ENCODE results near the gene RFLNA.
A peak's percentile ranks its signal among the peaks of the same experiment; 100 is the strongest.

Gene RFLNA

GRCh38 chr12:124338876-124339603 lies 44.1 kb downstream of the RFLNA start:
- no peak for DNase-seq

DNA sequence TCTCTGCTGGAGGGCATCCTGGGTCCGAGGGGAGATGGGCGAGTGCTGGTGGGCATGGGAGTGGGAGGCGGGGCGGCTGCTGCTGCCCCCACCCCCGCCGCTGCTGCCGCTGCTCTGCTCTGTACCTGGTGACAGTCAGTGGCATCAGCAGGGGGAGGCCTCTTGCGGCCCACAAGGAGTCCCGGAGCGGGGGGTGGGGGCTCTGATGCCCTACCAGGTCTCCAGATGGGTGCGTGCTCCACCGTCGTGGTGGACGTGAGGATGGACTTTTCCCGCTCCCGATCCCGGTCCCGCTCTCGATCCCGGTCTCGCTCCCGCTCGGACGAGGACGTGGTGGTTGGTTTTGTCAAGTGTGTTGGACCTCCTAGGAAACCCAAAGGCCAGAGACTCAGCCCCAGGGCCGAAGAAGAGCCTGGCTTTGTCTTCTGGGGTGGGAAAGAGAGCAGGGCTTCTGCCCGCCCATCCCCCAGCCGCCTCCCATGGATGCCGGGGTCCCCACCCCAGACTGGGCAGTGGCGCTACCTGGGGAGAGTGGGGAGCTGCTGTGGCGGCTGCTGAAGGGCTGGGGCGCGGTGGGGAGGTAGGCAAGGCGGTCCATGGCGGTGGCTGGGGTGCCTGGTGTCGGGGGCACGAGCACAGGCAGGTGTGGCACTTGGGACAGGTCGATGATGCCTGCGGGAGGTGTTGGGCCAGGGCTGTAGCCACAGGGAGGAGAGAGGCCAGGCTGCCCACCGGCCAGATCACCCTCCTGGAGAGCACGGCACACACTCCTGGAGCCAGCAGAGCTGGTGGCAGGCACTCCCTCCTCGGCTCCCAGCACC lies 45.4 kb downstream of the RFLNA start:
- DNase-seq, result no peak

DNA sequence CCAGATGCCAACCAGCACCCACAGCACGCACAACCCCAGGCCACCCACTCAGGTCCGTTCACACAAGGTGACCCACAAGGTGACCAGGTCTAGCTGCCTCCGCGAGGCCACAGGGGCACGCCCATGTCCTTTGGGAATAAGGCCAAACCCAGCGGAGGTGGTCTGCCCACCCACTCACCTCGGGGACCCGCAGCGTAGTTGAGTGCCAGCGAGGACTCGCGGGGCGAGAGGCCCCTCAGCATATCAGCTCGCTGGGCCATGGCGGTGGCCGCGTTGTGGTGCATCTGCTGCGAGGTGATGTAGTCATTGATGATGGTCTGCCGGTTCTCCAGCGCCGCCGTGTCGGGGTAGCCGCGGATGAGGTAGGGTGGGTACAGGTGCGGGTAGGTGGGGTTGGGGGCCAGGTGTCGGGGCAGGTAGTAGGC lies 46.8 kb downstream of the RFLNA start:
- DNase-seq, result no peak

GRCh38 chr12:124344022-124344421 lies 49.1 kb downstream of the RFLNA start:
- no peak for DNase-seq

GRCh38 chr12:124344526-124344925 lies 49.6 kb downstream of the RFLNA start:
- no peak for DNase-seq

DNA sequence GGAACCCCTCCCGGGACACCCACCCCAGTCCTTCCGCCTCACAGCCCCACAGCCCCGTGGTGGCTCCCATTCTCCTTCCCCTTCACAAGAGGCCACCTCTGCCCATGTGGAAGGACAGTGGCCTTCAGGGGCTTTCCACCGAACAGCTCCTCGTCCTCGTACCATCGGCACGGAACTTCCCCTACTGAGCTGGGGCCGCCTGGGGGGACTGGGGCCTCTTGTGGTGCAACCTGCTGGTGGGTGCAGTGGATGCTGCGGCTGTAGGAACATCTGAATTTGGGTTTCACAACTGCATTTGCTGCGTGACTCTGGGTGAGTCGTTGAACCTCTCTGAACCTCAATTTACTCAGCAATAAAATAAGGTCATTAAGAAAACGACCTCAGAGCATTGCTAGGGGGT lies 50.9 kb downstream of the RFLNA start:
- DNase-seq, result no peak

DNA sequence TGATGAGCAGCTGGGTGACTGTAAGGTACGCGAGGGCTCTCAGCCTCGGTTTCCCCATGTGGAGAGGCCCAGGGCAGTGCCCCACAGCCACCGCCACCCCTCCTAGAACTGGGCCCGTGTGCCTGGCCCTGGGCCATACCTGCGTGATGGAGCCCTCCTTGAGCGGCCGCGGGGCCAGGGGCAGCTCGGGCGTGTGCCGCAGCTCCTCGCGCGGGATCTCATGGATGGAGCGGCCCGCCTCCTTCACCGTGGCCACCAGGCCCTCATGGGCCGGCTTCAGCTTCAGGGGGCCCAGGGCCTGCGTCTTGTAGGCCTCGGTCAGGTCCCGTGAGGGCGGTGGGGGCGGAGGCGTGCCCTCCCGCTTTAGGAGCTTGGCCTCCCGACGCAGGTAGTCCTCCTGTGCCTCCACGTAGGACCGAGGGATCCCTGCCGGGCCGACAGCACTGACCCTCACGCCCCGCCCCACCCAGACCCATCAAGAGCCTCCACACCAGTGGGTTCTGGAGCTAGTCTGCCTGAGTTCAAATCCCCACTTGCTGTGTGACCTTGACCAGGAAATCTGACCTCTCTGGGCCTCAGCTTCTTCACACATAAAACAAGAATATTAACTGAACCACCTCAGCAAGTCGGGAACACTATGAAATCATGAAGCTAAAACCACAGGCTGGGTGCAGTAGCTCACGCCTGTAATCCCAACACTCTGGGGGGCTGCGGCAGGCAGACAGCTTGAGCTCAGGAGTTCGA lies 51.7 kb downstream of the RFLNA start:
- DNase-seq, result no peak

DNA sequence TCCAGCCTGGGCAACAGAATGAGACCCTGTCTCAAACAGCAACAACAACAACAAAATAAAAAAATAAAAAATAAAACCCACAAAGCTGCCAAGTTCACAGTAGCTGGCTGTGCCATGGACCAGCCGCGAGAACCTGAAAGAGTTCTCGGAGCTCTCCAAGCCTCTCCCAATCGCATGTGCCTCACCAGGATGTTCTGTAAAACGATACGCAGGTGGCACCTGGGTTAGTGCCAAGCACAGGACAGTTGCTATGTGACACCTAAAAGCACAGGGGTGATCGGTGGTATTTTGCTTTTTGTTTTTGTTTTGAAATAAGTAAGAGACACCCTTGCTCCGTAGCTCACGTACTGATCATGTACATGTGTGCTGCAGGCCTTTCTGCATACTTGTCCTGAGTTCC lies 52.4 kb downstream of the RFLNA start:
- DNase-seq, result no peak

- no peak for DNase-seq
These were observed 53.1 kb downstream of the RFLNA start for GRCh38 chr12:124347805-124348658.

GRCh38 chr12:124348659-124349380 lies 53.9 kb downstream of the RFLNA start:
- DNase-seq, result no peak

GRCh38 chr12:124350491-124350890 lies 55.6 kb downstream of the RFLNA start:
- no peak for DNase-seq

DNA sequence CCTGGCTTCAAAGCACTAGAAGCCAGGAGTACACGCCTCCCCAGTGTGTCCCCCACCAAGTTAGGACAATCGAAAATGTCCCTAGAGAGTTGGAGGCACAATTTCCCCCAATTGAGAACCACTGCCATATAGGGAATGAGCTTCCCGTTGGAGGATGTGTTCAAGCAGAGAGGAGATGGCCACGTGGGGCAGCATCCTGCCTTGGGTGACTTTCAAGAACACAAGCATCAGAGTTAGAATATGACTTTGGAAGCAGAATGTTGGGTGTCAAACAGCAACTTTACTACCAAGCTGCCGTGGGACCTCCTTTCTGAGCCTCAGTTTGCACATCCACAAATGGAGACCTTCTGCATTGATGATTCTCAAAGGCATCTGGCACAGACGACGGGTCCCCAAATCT lies 56.5 kb downstream of the RFLNA start:
- no peak for DNase-seq

DNA sequence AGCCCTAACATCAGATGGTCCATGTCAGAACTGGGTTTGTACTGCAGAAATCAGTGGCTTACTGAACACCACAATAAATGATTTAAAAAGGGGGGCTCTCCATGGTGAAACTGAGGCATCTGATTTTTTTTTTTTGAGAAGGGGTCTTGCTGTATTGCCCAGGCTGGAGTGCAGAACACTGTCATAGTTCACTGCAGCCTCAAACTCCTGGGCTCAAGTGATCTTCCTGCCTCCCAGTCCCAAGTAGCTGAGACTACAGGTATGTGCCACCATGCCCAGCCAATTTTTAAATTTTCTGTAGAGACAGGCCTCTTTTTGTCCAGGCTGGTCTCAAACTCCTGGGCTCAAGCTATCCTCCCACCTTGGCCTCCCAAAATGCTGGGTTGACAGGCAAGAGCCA lies 57.4 kb downstream of the RFLNA start:
- DNase-seq, result no peak

- DNase-seq, result no peak
These were observed 57.9 kb downstream of the RFLNA start for GRCh38 chr12:124352839-124353238.

DNA sequence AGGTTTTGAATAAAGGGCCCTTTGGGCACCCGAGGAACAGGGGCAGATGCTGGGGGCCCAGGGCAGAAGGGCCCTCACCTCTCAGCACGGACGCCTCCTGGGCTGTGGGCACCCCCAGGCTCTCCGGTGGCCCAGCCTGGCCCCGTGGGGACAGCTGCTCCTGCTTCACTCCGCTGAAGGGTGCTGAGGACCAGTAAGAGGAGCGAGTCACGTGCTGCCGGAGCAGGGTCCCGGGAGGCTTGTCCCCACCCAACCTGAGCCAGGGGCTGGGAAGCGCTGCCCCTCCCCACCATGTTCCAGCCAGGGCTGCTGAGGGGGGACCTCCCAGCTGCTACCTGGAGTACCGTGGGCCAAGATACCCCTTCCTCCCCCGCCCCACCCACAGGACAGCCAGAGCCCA lies 59.5 kb downstream of the RFLNA start:
- DNase-seq, result no peak

GRCh38 chr12:124356221-124356620 lies 61.3 kb downstream of the RFLNA start:
- no peak for DNase-seq

DNA sequence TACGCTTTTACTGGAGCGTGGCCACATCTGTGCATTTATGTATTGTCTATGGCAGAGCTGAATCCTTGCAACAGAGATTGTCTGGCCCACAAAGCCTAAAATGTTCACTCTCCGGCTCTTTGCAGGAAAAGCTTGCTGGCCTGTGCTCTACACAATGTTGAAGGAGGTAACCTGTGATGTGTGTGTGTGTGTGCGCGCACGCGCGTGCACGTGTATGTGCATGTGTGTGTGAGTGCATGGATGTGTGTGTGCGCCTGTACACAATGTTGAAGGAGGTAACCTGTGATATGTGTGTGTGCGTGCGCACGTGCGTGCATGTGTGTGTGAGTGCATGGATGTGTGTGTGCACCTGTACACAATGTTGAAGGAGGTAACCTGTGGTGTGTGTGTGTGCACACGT lies 62.7 kb downstream of the RFLNA start:
- no peak for DNase-seq

- DNase-seq, result no peak
These were observed 63.7 kb downstream of the RFLNA start for GRCh38 chr12:124358572-124358971.

DNA sequence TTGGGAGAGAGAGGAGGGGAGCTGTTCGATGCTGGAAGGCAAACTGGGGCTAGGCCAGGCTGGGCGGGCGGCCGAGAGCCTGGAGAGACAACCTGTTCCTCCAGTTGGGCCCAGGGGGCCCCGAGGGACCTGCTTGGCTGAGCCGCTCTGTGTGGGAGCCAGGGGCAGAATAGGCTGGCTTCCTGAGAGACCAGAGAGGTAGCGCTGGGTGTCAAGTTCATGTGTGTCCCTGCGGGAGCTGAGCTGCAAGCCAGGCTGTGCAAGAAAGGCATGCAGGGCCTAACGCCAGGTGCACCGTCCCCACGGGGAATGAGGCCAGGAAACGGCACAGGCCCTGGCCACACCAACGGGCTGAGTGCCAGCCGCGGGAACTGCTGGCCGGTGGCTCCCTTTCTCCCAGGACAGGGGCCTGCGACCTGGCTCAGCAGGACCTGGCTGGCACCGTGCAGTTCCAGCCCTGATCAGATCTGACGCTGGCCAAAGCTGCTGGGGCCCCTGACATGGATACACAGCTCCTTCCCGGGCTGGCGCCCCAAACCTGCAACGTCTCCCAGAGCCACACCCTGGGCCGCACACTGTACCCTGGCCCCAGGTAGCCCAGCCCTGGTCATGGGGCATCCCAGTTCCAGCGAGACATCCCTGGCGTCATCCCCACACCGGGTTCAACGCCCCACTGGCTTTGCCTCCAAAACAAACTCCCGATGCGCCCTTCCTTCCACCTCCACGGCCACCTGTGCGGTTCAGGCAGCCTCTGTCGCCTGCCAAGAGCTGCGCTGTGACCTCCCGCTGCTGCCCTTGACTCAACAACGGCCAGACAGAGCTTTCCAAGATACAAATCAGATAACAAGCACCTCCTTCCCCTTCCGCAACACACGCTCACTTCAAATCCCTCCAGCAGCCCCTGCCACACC lies 65.0 kb downstream of the RFLNA start:
- peak; percentile 87 for DNase-seq

- no peak for DNase-seq
These were observed 66.4 kb downstream of the RFLNA start for GRCh38 chr12:124361074-124361970.

Data from right hindlimb (tissue), 1 donor.